Liver (tissue), 9 donors: ENCODE measurements around the gene ROR1. TPM values are rescaled to one million over a fixed set of nuclear protein-coding genes. Genes with fewer than 3 reads are reported as not detected.

ENCODE experiments used
- DNase-seq: peaks from one replicate; pipeline ENCODE4 v3.0.0-alpha.2; 2017; ENCODE audit warnings: low spot score
- H3K27ac ChIP-seq, 2 donors: one replicate each; pipeline ENCODE4 v1.7.0; 2013; ENCODE audit warnings: inconsistent platforms in 2 of 2, low read length in 2 of 2, control low read depth in 1 of 2, low read depth in 1 of 2, mild to moderate bottlenecking in 1 of 2
- H3K27me3 ChIP-seq, 4 donors: one replicate each; pipeline versions ENCODE4 v1.6.1 to v1.7.0; 2013; ENCODE audit warnings: low read length in 3 of 4, inconsistent platforms in 1 of 4, mild to moderate bottlenecking in 1 of 4, moderate library complexity in 1 of 4; ENCODE audit not compliant: control insufficient read depth in 4 of 4, insufficient read depth in 4 of 4
- H3K36me3 ChIP-seq, 4 donors: one replicate each; pipeline versions ENCODE4 v1.6.1 to v1.7.0; 2013; ENCODE audit warnings: low read length in 3 of 4, mild to moderate bottlenecking in 3 of 4, low read depth in 1 of 4, moderate library complexity in 1 of 4; ENCODE audit not compliant: control insufficient read depth in 4 of 4, insufficient read depth in 3 of 4
- H3K4me1 ChIP-seq, 4 donors: one replicate each; pipeline versions ENCODE4 v1.6.1 to v1.7.0; 2013; ENCODE audit warnings: low read length in 3 of 4, mild to moderate bottlenecking in 3 of 4, moderate library complexity in 1 of 4; ENCODE audit not compliant: control insufficient read depth in 4 of 4, insufficient read depth in 4 of 4
- H3K4me3 ChIP-seq, 3 donors: one replicate each; pipeline versions ENCODE4 v1.6.1 to v1.7.0; 2013; ENCODE audit warnings: low read length in 3 of 3, control low read depth in 1 of 3, low read depth in 1 of 3, mild to moderate bottlenecking in 1 of 3
- H3K9ac ChIP-seq, 2 donors: one replicate each; pipeline ENCODE4 v1.7.0; 2013; ENCODE audit warnings: low read length in 2 of 2, mild to moderate bottlenecking in 2 of 2, moderate library complexity in 2 of 2, control low read depth in 1 of 2, low read depth in 1 of 2
- H3K9me3 ChIP-seq, 4 donors: one replicate each; pipeline versions ENCODE4 v1.6.1 to v1.7.0; 2013; ENCODE audit warnings: low read length in 3 of 4; ENCODE audit not compliant: control insufficient read depth in 4 of 4
- EGR1 ChIP-seq, 2 donors: IDR thresholded peaks; 2 replicates each; pipeline ENCODE4 v1.6.1; 2016 to 2018; ENCODE audit warnings: antibody characterized with exemption in 2 of 2, low read depth in 2 of 2
- FOXA1 ChIP-seq: IDR thresholded peaks from 2 replicates; pipeline ENCODE4 v1.6.1; 2016; ENCODE audit warnings: antibody characterized with exemption
- FOXA2 ChIP-seq: IDR thresholded peaks from 2 replicates; pipeline ENCODE4 v1.6.1; 2016; ENCODE audit warnings: antibody characterized with exemption
- GABPA ChIP-seq, 2 donors: IDR thresholded peaks in 1 of 2; conservative IDR thresholded peaks in 1 of 2; 2 replicates each; pipeline ENCODE4 v1.6.1; 2016; ENCODE audit warnings: antibody characterized with exemption in 2 of 2, mild to moderate bottlenecking in 1 of 2, moderate library complexity in 1 of 2
- HNF4A ChIP-seq, 2 donors: conservative IDR thresholded peaks; 2 replicates each; pipeline ENCODE4 v1.6.1; 2016; ENCODE audit warnings: antibody characterized with exemption in 2 of 2, mild to moderate bottlenecking in 2 of 2
- HNF4G ChIP-seq: IDR thresholded peaks from 2 replicates; pipeline ENCODE4 v1.6.1; 2016; ENCODE audit warnings: antibody characterized with exemption
- JUND ChIP-seq, 2 donors: IDR thresholded peaks; 2 replicates each; pipeline ENCODE4 v1.6.1; 2016; ENCODE audit warnings: antibody characterized with exemption in 2 of 2
- NR2F2 ChIP-seq: IDR thresholded peaks from 2 replicates; pipeline ENCODE4 v1.6.1; 2016; ENCODE audit warnings: antibody characterized with exemption
- RAD21 ChIP-seq, 2 donors: IDR thresholded peaks; 2 replicates each; pipeline ENCODE4 v1.6.1; 2016; ENCODE audit warnings: antibody characterized with exemption in 2 of 2, mild to moderate bottlenecking in 2 of 2
- RXRA ChIP-seq, 2 donors: IDR thresholded peaks; 2 replicates each; pipeline ENCODE4 v1.6.1; 2017 to 2018; ENCODE audit warnings: antibody characterized with exemption in 2 of 2, mild to moderate bottlenecking in 1 of 2
- SP1 ChIP-seq: IDR thresholded peaks from 2 replicates; pipeline ENCODE4 v1.6.1; 2018; ENCODE audit warnings: antibody characterized with exemption, mild to moderate bottlenecking
- TAF1 ChIP-seq: conservative IDR thresholded peaks from 2 replicates; pipeline ENCODE4 v1.6.1; 2016; ENCODE audit warnings: antibody characterized with exemption, mild to moderate bottlenecking
- YY1 ChIP-seq: IDR thresholded peaks from 2 replicates; pipeline ENCODE4 v1.6.1; 2016; ENCODE audit warnings: antibody characterized with exemption, mild to moderate bottlenecking
- WGBS: extraction: QIAGEN DNeasy Blood & Tissue Kit; methylation state at CpG from one replicate; pipeline ENCODE4 v1.1.7; 2013; 5-methylcytosine and 5-hydroxymethylcytosine counted together
- polyA plus RNA-seq, 2 donors: library from polyadenylated mRNA; stranded (reverse) in 1 of 2; unstranded in 1 of 2; fragments of 200-250 nt in 1 of 2; fragments of >200 nt in 1 of 2; fragmentation: Nextera tagmentation in 1 of 2; extraction: Ambion mirVana in 1 of 2; gene quantifications; one replicate each; pipeline versions ENCODE4 v1.2.1 to v1.2.3, GENCODE V29; 2013 to 2015
- total RNA-seq, 2 donors: library from RNA; depleted of rRNA; stranded (reverse); fragments of >200 nt; gene quantifications; one replicate each; pipeline ENCODE4 v1.2.3, GENCODE V29; 2014
- TF ChIP-seq, protein P1 (sequence below): IDR thresholded peaks from 2 replicates; pipeline ENCODE4 v1.6.1; 2016; ENCODE audit warnings: antibody characterized with exemption
- TF ChIP-seq, protein P2 (sequence below): IDR thresholded peaks from 2 replicates; pipeline ENCODE4 v1.6.1; 2016; ENCODE audit warnings: antibody characterized with exemption
- TF ChIP-seq, protein P3 (sequence below): fragments of 150-350 bp; IDR thresholded peaks from 2 replicates; pipeline ENCODE4 v1.5.1; 2017; ENCODE audit warnings: improper control_type of control experiment, low read depth, low read length; ENCODE audit not compliant: missing input control
- TF ChIP-seq, protein P4 (sequence below): IDR thresholded peaks from 2 replicates; pipeline ENCODE4 v1.6.1; 2016; ENCODE audit warnings: antibody characterized with exemption, mild to moderate bottlenecking
- TF ChIP-seq, protein P5 (sequence below): IDR thresholded peaks from 2 replicates; pipeline ENCODE4 v1.6.1; 2016; ENCODE audit warnings: antibody characterized with exemption
- donor health status: healthy.
- donor health status: healthy.
- donor health status: healthy.
- donor health status: healthy.
- donor health status: healthy.

The ROR1 gene
- total and polyA plus RNA-seq, 4 donors = 0.15 to 0.98 (median 0.37) TPM

DNA sequence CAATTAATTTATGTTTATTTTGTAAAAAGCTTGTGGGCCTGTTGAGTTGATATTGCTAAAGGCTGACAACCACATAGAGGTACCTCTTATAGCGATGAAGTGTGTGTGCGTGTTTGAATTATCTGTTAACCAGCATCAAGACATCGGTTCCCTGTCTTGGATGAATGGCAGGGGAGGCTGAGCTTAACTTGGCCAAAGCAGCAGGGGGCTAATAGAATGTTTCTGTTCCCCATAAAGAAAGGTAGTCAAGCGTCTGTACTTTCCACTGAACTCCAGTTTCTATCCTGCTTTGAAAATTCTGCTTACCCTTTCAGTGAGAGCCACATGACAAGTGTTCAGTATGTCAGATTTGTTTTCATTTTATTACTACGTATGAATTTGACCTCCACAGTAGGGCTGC lies 63.0 kb downstream of the ROR1 start:
- no peak overlapping the region for H3K9ac ChIP-seq
- no peak overlapping the region for H3K4me3 ChIP-seq
- no peaks in the 10 kb centered on the region for H3K9me3 ChIP-seq
- WGBS = 87% methylated on average over 5 of the region's 5 CpGs
- no peaks in the 10 kb centered on the region for H3K36me3 ChIP-seq
- no peaks in the 10 kb centered on the region for H3K4me1 ChIP-seq
- TF ChIP-seq HNF4G (no peak), TAF1 (no peak), JUND (IDR thresholded peaks at IDR 0.05) (no peak), YY1 (no peak), FOXA1 (no peak), HNF4A (conservative IDR thresholded peaks at IDR 0.05) (no peak)
- TF ChIP-seq, protein P1, sequence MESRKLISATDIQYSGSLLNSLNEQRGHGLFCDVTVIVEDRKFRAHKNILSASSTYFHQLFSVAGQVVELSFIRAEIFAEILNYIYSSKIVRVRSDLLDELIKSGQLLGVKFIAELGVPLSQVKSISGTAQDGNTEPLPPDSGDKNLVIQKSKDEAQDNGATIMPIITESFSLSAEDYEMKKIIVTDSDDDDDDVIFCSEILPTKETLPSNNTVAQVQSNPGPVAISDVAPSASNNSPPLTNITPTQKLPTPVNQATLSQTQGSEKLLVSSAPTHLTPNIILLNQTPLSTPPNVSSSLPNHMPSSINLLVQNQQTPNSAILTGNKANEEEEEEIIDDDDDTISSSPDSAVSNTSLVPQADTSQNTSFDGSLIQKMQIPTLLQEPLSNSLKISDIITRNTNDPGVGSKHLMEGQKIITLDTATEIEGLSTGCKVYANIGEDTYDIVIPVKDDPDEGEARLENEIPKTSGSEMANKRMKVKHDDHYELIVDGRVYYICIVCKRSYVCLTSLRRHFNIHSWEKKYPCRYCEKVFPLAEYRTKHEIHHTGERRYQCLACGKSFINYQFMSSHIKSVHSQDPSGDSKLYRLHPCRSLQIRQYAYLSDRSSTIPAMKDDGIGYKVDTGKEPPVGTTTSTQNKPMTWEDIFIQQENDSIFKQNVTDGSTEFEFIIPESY = no peak
- H3K27ac ChIP-seq = no peak overlapping the region
- no peak for DNase-seq
- H3K27me3 ChIP-seq = no peaks in the 10 kb centered on the region

DNA sequence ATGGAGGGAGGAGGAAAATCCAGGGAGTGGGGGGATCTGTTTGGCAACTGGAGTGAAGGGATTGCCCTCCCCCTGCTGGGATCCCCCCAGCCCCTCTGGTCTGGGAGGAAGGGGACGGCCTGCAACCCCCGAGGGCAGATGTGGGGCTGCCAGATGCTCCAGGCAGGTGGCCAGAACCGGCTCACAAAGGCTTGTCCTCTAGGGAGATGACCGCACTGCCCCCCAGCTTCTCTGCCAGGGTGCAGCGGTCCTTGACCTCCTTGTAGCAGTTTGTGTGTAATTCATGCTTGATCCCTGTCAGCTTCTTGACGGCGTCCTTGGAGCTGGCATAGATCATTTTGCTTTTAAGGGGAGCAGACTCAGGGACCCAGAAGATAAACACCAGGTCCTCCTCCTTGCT lies 69.2 kb downstream of the ROR1 start:
- TF ChIP-seq HNF4A (conservative IDR thresholded peaks at IDR 0.05) = no peak
- TF ChIP-seq, protein P2, sequence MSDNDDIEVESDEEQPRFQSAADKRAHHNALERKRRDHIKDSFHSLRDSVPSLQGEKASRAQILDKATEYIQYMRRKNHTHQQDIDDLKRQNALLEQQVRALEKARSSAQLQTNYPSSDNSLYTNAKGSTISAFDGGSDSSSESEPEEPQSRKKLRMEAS = no peak
- TF ChIP-seq, protein P1 = no peak
- no peak for TF ChIP-seq FOXA2
- TF ChIP-seq HNF4G = no peak
- TF ChIP-seq, protein P3, sequence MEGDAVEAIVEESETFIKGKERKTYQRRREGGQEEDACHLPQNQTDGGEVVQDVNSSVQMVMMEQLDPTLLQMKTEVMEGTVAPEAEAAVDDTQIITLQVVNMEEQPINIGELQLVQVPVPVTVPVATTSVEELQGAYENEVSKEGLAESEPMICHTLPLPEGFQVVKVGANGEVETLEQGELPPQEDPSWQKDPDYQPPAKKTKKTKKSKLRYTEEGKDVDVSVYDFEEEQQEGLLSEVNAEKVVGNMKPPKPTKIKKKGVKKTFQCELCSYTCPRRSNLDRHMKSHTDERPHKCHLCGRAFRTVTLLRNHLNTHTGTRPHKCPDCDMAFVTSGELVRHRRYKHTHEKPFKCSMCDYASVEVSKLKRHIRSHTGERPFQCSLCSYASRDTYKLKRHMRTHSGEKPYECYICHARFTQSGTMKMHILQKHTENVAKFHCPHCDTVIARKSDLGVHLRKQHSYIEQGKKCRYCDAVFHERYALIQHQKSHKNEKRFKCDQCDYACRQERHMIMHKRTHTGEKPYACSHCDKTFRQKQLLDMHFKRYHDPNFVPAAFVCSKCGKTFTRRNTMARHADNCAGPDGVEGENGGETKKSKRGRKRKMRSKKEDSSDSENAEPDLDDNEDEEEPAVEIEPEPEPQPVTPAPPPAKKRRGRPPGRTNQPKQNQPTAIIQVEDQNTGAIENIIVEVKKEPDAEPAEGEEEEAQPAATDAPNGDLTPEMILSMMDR = no peak
- no peak for TF ChIP-seq JUND (IDR thresholded peaks at IDR 0.05)
- TF ChIP-seq, protein P4, sequence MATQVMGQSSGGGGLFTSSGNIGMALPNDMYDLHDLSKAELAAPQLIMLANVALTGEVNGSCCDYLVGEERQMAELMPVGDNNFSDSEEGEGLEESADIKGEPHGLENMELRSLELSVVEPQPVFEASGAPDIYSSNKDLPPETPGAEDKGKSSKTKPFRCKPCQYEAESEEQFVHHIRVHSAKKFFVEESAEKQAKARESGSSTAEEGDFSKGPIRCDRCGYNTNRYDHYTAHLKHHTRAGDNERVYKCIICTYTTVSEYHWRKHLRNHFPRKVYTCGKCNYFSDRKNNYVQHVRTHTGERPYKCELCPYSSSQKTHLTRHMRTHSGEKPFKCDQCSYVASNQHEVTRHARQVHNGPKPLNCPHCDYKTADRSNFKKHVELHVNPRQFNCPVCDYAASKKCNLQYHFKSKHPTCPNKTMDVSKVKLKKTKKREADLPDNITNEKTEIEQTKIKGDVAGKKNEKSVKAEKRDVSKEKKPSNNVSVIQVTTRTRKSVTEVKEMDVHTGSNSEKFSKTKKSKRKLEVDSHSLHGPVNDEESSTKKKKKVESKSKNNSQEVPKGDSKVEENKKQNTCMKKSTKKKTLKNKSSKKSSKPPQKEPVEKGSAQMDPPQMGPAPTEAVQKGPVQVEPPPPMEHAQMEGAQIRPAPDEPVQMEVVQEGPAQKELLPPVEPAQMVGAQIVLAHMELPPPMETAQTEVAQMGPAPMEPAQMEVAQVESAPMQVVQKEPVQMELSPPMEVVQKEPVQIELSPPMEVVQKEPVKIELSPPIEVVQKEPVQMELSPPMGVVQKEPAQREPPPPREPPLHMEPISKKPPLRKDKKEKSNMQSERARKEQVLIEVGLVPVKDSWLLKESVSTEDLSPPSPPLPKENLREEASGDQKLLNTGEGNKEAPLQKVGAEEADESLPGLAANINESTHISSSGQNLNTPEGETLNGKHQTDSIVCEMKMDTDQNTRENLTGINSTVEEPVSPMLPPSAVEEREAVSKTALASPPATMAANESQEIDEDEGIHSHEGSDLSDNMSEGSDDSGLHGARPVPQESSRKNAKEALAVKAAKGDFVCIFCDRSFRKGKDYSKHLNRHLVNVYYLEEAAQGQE = no peak
- TF ChIP-seq, protein P5, sequence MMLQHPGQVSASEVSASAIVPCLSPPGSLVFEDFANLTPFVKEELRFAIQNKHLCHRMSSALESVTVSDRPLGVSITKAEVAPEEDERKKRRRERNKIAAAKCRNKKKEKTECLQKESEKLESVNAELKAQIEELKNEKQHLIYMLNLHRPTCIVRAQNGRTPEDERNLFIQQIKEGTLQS = no peak
- no peak for TF ChIP-seq RAD21 (IDR thresholded peaks at IDR 0.05)
- no peak for TF ChIP-seq GABPA (IDR thresholded peaks at IDR 0.05 in 1 of 2, conservative IDR thresholded peaks at IDR 0.05 in 1 of 2)
- TF ChIP-seq NR2F2 = no peak
- no peak for TF ChIP-seq RXRA (IDR thresholded peaks at IDR 0.05)
- no peak for TF ChIP-seq TAF1
- TF ChIP-seq YY1 = no peak
- no peak for TF ChIP-seq SP1
- TF ChIP-seq FOXA1 = no peak
- TF ChIP-seq EGR1 (IDR thresholded peaks at IDR 0.05; ENCODE audit: low read depth in 2 of 2) = no peak
- H3K27me3 ChIP-seq = no peaks in the 10 kb centered on the region
- H3K4me1 ChIP-seq = no peaks in the 10 kb centered on the region
- H3K36me3 ChIP-seq = no peaks in the 10 kb centered on the region
- H3K9me3 ChIP-seq = no peaks in the 10 kb centered on the region
- H3K4me3 ChIP-seq = no peak overlapping the region
- no peak overlapping the region for H3K27ac ChIP-seq
- no peak for DNase-seq
- H3K9ac ChIP-seq = no peak overlapping the region
- WGBS = 80% methylated on average over 7 of the region's 7 CpGs
